Stomach (tissue), 9 donors: ENCODE data around the gene GP5. TPM values are rescaled to one million over a fixed set of nuclear protein-coding genes. Genes with fewer than 3 reads are reported as not detected.

Source experiments
- DNase-seq, 2 donors: peaks; one replicate each; pipeline versions ENCODE4 v3.0.0 to v3.0.0-alpha.2; 2013 to 2019
- H3K27ac ChIP-seq, 5 donors: fragments of 200-600 bp in 4 of 5; sonication (generic) in 4 of 5; one replicate each; pipeline ENCODE4 v1.5.1; 2013 to 2019; ENCODE audit warnings: mild to moderate bottlenecking in 1 of 5, moderate library complexity in 1 of 5
- H3K27me3 ChIP-seq, 3 donors: fragments of 200-600 bp; sonication (generic); one replicate each; pipeline ENCODE4 v1.5.1; 2017 to 2019; ENCODE audit warnings: mixed run types in 1 of 3
- H3K36me3 ChIP-seq, 4 donors: fragments of 200-600 bp; sonication (generic); 1 replicate in 3 of 4; 2 replicates in 1 of 4; pipeline ENCODE4 v1.5.1; 2016 to 2019
- H3K4me1 ChIP-seq, 4 donors: fragments of 200-600 bp; sonication (generic); one replicate each; pipeline ENCODE4 v1.5.1; 2016 to 2019
- H3K4me3 ChIP-seq, 4 donors: fragments of 200-600 bp; sonication (generic) in 3 of 4; one replicate each; pipeline ENCODE4 v1.5.1; 2016 to 2019; ENCODE audit warnings: mild to moderate bottlenecking in 1 of 4
- H3K9me3 ChIP-seq, 4 donors: fragments of 200-600 bp; sonication (generic); one replicate each; pipeline ENCODE4 v1.5.1; 2016 to 2019
- CTCF ChIP-seq, 7 experiments: fragments of 450-650 bp in 4 of 7; fragments of 200-600 bp in 3 of 7; sonication (generic) in 3 of 7; IDR thresholded peaks; one replicate each; pipeline ENCODE4 v1.5.1; 2016 to 2019; ENCODE audit warnings: antibody characterized with exemption in 7 of 7, control low read depth in 2 of 7, mild to moderate bottlenecking in 1 of 7
- EP300 ChIP-seq: sonication (generic); formaldehyde crosslinking; IDR thresholded peaks from one replicate; pipeline ENCODE4 v1.6.1; 2017; ENCODE audit warnings: antibody characterized with exemption
- POLR2A ChIP-seq, 4 donors: fragments of 450-650 bp; IDR thresholded peaks; one replicate each; pipeline ENCODE4 v1.6.1; 2016; ENCODE audit warnings: antibody characterized with exemption in 4 of 4, control low read depth in 2 of 4, mild to moderate bottlenecking in 1 of 4, moderate library complexity in 1 of 4
- POLR2AphosphoS5 ChIP-seq, 3 donors: sonication (generic); formaldehyde crosslinking; IDR thresholded peaks; one replicate each; pipeline ENCODE4 v1.6.1; 2016; ENCODE audit warnings: antibody characterized with exemption in 3 of 3
- WGBS, 5 donors: extraction: QIAGEN DNeasy Blood & Tissue Kit in 3 of 5; methylation state at CpG; one replicate each; pipeline versions ENCODE4 v1.1.5 to v1.1.7; 2013 to 2018; 5-methylcytosine and 5-hydroxymethylcytosine counted together
- intact Hi-C: fragments of 100-400 bp; cut with DNase I; formaldehyde crosslinking; loops from one replicate; pipeline ENCODE4 v1.15.1; 2023; ENCODE audit warnings: low total_unique reads
- polyA plus RNA-seq, 3 donors: library from polyadenylated mRNA; stranded (reverse); fragments of 200-250 nt; gene quantifications; one replicate each; pipeline ENCODE4 v1.2.3, GENCODE V29; 2013
- total RNA-seq, 5 donors: library from RNA; depleted of rRNA; stranded (reverse); fragments of >200 nt; gene quantifications; one replicate each; pipeline versions ENCODE4 v1.1.0 to v1.2.3, GENCODE V29; 2014 to 2016
- donor health status: healthy with polysubstance abuse.
- donor health status: Bipolar disorder and iron deficiency.
- donor health status: healthy.

Gene GP5
- total and polyA plus RNA-seq, 8 donors = 0.18 TPM; not detected in 7

- Histone ChIP-seq H3K4me1 (peaks cover 13 to 25% (median 20%) of the 10 kb centered on the region in 4 donors), H3K4me3 (no peak overlapping the region), H3K27ac (peak overlapping the region in 2 of 5 donors; percentile 13 to 68), H3K27me3 (peaks cover 0 to 52% (median 15%) of the 10 kb centered on the region in 3 donors), H3K36me3 (no peaks in the 10 kb centered on the region), H3K9me3 (peaks cover 0 to 6% (median 0%) of the 10 kb centered on the region in 4 donors)
- TF ChIP-seq EP300 (no peak), POLR2A (IDR thresholded peaks at IDR 0.05) (no peak), POLR2AphosphoS5 (IDR thresholded peaks at IDR 0.05) (no peak), CTCF (IDR thresholded peaks at IDR 0.05) (no peak)
- intact Hi-C loops = no loop called here
- DNase-seq = peak in 1 of 2 donors; percentile 84
- 58 to 74% (median 61%) methylated on average over 5 of the region's 5 CpGs for WGBS, 5 donors
Measured at GRCh38 chr3:194395212-194395611, 3.9 kb downstream of the GP5 start.

- H3K4me1 ChIP-seq = peaks cover 5 to 15% (median 12%) of the 10 kb centered on the region in 4 donors
- H3K4me3 ChIP-seq = no peak overlapping the region
- TF ChIP-seq POLR2A (IDR thresholded peaks at IDR 0.05) = no peak
- no peak for TF ChIP-seq CTCF (IDR thresholded peaks at IDR 0.05)
- no peak for TF ChIP-seq EP300
- TF ChIP-seq POLR2AphosphoS5 (IDR thresholded peaks at IDR 0.05) = no peak
- WGBS, 5 donors = 89 to 96% (median 93%) methylated on average over 7 of the region's 7 CpGs
- peaks cover 0 to 6% (median 0%) of the 10 kb centered on the region in 4 donors for H3K9me3 ChIP-seq
- no peaks in the 10 kb centered on the region for H3K36me3 ChIP-seq
- no peak overlapping the region for H3K27ac ChIP-seq
- no peak for DNase-seq
- H3K27me3 ChIP-seq = peaks cover 0 to 40% (median 9%) of the 10 kb centered on the region in 3 donors
- intact Hi-C loops = no loop called here
Measured at GRCh38 chr3:194392576-194392975, 6.5 kb downstream of the GP5 start.

- intact Hi-C loops = no loop called here
- TF ChIP-seq CTCF (IDR thresholded peaks at IDR 0.05) (no peak), POLR2AphosphoS5 (IDR thresholded peaks at IDR 0.05) (no peak), POLR2A (IDR thresholded peaks at IDR 0.05) (no peak), EP300 (no peak)
Measured at GRCh38 chr3:194390835-194391234, 8.2 kb downstream of the GP5 start.

GRCh38 chr3:194389269-194389668, 9.8 kb downstream of the GP5 start:
- H3K9me3 ChIP-seq = peaks cover 0 to 6% (median 0%) of the 10 kb centered on the region in 4 donors
- DNase-seq = no peak
- no peaks in the 10 kb centered on the region for H3K4me1 ChIP-seq
- H3K27me3 ChIP-seq = peaks cover 0 to 18% (median 0%) of the 10 kb centered on the region in 3 donors
- H3K4me3 ChIP-seq = no peak overlapping the region
- 92 to 96% (median 96%) methylated on average over 8 of the region's 8 CpGs for WGBS, 5 donors
- no peak overlapping the region for H3K27ac ChIP-seq
- no peak for TF ChIP-seq POLR2AphosphoS5 (IDR thresholded peaks at IDR 0.05)
- TF ChIP-seq CTCF (IDR thresholded peaks at IDR 0.05) = no peak
- no peak for TF ChIP-seq POLR2A (IDR thresholded peaks at IDR 0.05)
- no peak for TF ChIP-seq EP300
- H3K36me3 ChIP-seq = no peaks in the 10 kb centered on the region
- intact Hi-C loops = no loop called here

More at GRCh38 chr3:194390835-194391234, 8.2 kb downstream of the GP5 start:
- Histone ChIP-seq H3K4me1 (no peaks in the 10 kb centered on the region), H3K36me3 (no peaks in the 10 kb centered on the region), H3K4me3 (no peak overlapping the region), H3K27me3 (peaks cover 0 to 22% (median 0%) of the 10 kb centered on the region in 3 donors), H3K27ac (no peak overlapping the region), H3K9me3 (peaks cover 0 to 6% (median 0%) of the 10 kb centered on the region in 4 donors)
- DNase-seq = no peak
